G401 (cell line): ENCODE measurements around the gene GIT2. TPM values are rescaled to one million over a fixed set of nuclear protein-coding genes. Genes with fewer than 3 reads are reported as not detected.
"Not testable (repeated sequence)": the region's sequence is repeated elsewhere in the genome, so short reads cannot be mapped to it uniquely, and the experiment has no call there.

ENCODE experiments used
- DNase-seq: peaks from one replicate; pipeline ENCODE4 v3.0.0-alpha.2; 2015; ENCODE audit warnings: low spot score
- in situ Hi-C: cut with HindIII; loops from 2 replicates; pipeline ENCODE4 v1.10.0; 2016; ENCODE audit warnings: low sequenced_read_pairs, mixed read lengths
- total RNA-seq: library from RNA; depleted of rRNA; stranded (reverse); fragments of >200 nt; shearing (Covaris generic); gene quantifications from 2 replicates; pipeline ENCODE4 v1.2.3, GENCODE V29; 2014

Gene GIT2
- total RNA-seq, 1 experiment from 2014 or later, result 21.1 TPM

GRCh38 chr12:109929326-109929725 lies 66.8 kb downstream of the GIT2 start:
- DNase-seq, in situ Hi-C loops: not testable (repeated sequence)

GRCh38 chr12:109928058-109928656 lies 68.0 kb downstream of the GIT2 start:
- DNase-seq, result no peak
- in situ Hi-C loops, result no loop called here

GRCh38 chr12:109927622-109928021 lies 68.5 kb downstream of the GIT2 start:
- in situ Hi-C loops, result no loop called here
- no peak for DNase-seq

GRCh38 chr12:109926488-109927210 lies 69.5 kb downstream of the GIT2 start:
- DNase-seq, result no peak
- in situ Hi-C loops, result no loop called here

GRCh38 chr12:109926016-109926415 lies 70.2 kb downstream of the GIT2 start:
- in situ Hi-C loops, result no loop called here
- DNase-seq, result no peak

GRCh38 chr12:109925185-109925840 lies 70.9 kb downstream of the GIT2 start:
- no peak for DNase-seq
- in situ Hi-C loops, result no loop called here

GRCh38 chr12:109923481-109924245 lies 72.5 kb downstream of the GIT2 start:
- no peak for DNase-seq
- in situ Hi-C loops, result no loop called here

- in situ Hi-C loops, result no loop called here
- no peak for DNase-seq
Observed at GRCh38 chr12:109923038-109923437, 73.1 kb downstream of the GIT2 start.

GRCh38 chr12:109921982-109922381 lies 74.2 kb downstream of the GIT2 start:
- in situ Hi-C loops, result no loop called here
- no peak for DNase-seq

GRCh38 chr12:109920261-109920780 lies 75.8 kb downstream of the GIT2 start:
- no peak for DNase-seq
- in situ Hi-C loops, result no loop called here

- in situ Hi-C loops, result no loop called here
- no peak for DNase-seq
Observed at GRCh38 chr12:109919456-109919855, 76.7 kb downstream of the GIT2 start.

GRCh38 chr12:109916045-109916444 lies 80.1 kb downstream of the GIT2 start:
- in situ Hi-C loops, result no loop called here
- DNase-seq, result no peak

GRCh38 chr12:109915171-109916040 lies 80.8 kb downstream of the GIT2 start:
- in situ Hi-C loops, result no loop called here
- no peak for DNase-seq

GRCh38 chr12:109914461-109914860 lies 81.7 kb downstream of the GIT2 start:
- in situ Hi-C loops, result no loop called here
- DNase-seq, result no peak

GRCh38 chr12:109912855-109913321 lies 83.3 kb downstream of the GIT2 start:
- in situ Hi-C loops, result no loop called here
- no peak for DNase-seq

- in situ Hi-C loops, result no loop called here
Observed at GRCh38 chr12:109910969-109911348, 85.2 kb downstream of the GIT2 start.

GRCh38 chr12:109910254-109910968 lies 85.8 kb downstream of the GIT2 start:
- no peak for DNase-seq
- in situ Hi-C loops, result no loop called here

More at GRCh38 chr12:109910969-109911348, 85.2 kb downstream of the GIT2 start:
- DNase-seq, result no peak

- in situ Hi-C loops, result no loop called here
- no peak for DNase-seq
Observed at GRCh38 chr12:109905301-109905700, 90.9 kb downstream of the GIT2 start.
